GM10847 (cell line): ENCODE measurements around the gene MC1R.
A peak's percentile ranks its signal among the peaks of the same experiment; 100 is the strongest.

Experiments
- POLR2A ChIP-seq: IDR thresholded peaks from 2 replicates; pipeline ENCODE4 v1.6.1; 2011; ENCODE audit not compliant: insufficient read length; ENCODE audit errors: extremely low read depth

MC1R gene

GRCh38 chr16:89918453-89919347 lies at the start of gene MC1R:
MC1R (plus strand) TSS chr16:89918862; CDS start chr16:89919259, 397 bp downstream.
- no peak for TF ChIP-seq POLR2A

GRCh38 chr16:89869911-89870310 lies 48.8 kb upstream of the MC1R start:
- TF ChIP-seq POLR2A = no peak

GRCh38 chr16:89870440-89870839 lies 48.2 kb upstream of the MC1R start:
- TF ChIP-seq POLR2A = no peak

- no peak for TF ChIP-seq POLR2A
Observed at GRCh38 chr16:89871895-89872294, 46.8 kb upstream of the MC1R start.

GRCh38 chr16:89873109-89873971 lies 45.3 kb upstream of the MC1R start, which contains the start of gene TCF25:
TCF25 (plus strand) TSS chr16:89873592; CDS start chr16:89873668, 76 bp downstream.
- TF ChIP-seq POLR2A = peak; percentile 82

GRCh38 chr16:89873972-89874689 lies 44.5 kb upstream of the MC1R start:
- no peak for TF ChIP-seq POLR2A

GRCh38 chr16:89880477-89881367 lies 37.9 kb upstream of the MC1R start:
- no peak for TF ChIP-seq POLR2A

- TF ChIP-seq POLR2A = no peak
Observed at GRCh38 chr16:89881368-89881730, 37.3 kb upstream of the MC1R start.

GRCh38 chr16:89883346-89884040 lies 35.2 kb upstream of the MC1R start:
- TF ChIP-seq POLR2A = no peak

- TF ChIP-seq POLR2A = no peak
Observed at GRCh38 chr16:89884041-89884421, 34.6 kb upstream of the MC1R start.

GRCh38 chr16:89887243-89887642 lies 31.4 kb upstream of the MC1R start:
- TF ChIP-seq POLR2A = no peak

- TF ChIP-seq POLR2A = no peak
Observed at GRCh38 chr16:89890200-89890599, 28.5 kb upstream of the MC1R start.

GRCh38 chr16:89890886-89891657 lies 27.6 kb upstream of the MC1R start:
- TF ChIP-seq POLR2A = no peak
